Measurements from ENCODE around the gene ENC1. TPM values are rescaled to one million over a fixed set of nuclear protein-coding genes. Genes with fewer than 3 reads are reported as not detected.

Gene ENC1
- polyA plus RNA-seq, 3 donors, result 6.9 to 9.9 (median 9.6) TPM

GRCh38 chr5:74651710-74652109 is 11.2 kb upstream of the ENC1 start:
- Histone ChIP-seq H3K79me2 (ENCODE audit: insufficient read depth, low read length) (no peaks in the 10 kb centered on the region), H4K20me1 (ENCODE audit: insufficient read depth, low read length) (no peaks in the 10 kb centered on the region), H3K9ac (ENCODE audit: insufficient read depth, low read length, poor library complexity, severe bottlenecking) (no peak overlapping the region), H3K27me3 (ENCODE audit: control insufficient read depth in 2 of 2, insufficient read depth in 2 of 2, low read length in 2 of 2) (no peaks in the 10 kb centered on the region), H3K9me3 (replicated peaks in 1 of 2; ENCODE audit: control insufficient read depth in 1 of 2, insufficient read depth in 1 of 2, low read length in 2 of 2) (no peaks in the 10 kb centered on the region), H3K4me2 (replicated peaks; ENCODE audit: extremely low read depth, low read length, poor library complexity, severe bottlenecking) (no peak overlapping the region), H2AFZ (ENCODE audit: insufficient read depth, low read depth, low read length, poor library complexity, severe bottlenecking) (no peak overlapping the region), H3K36me3 (replicated peaks in 1 of 2; ENCODE audit: control insufficient read depth in 1 of 2, insufficient read depth in 2 of 2, low read length in 2 of 2) (no peaks in the 10 kb centered on the region), H3K27ac (ENCODE audit: low read depth in 1 of 2, low read length in 2 of 2) (no peak overlapping the region), H3K4me1 (ENCODE audit: control insufficient read depth in 1 of 2, insufficient read depth in 2 of 2, low read length in 2 of 2) (no peaks in the 10 kb centered on the region), H3K4me3 (replicated peaks in 1 of 3; ENCODE audit: low read depth in 2 of 3, low read length in 3 of 3) (no peak overlapping the region)
- Mint-ChIP-seq H3K27ac (no peak overlapping the region), H3K9me3 (no peaks in the 10 kb centered on the region), H3K36me3 (no peaks in the 10 kb centered on the region), H3K4me1 (peaks cover 3% of the 10 kb centered on the region), H3K4me3 (no peak overlapping the region), H3K27me3 (ENCODE audit: low read depth in 3 of 3) (peaks cover 1 to 5% (median 3%) of the 10 kb centered on the region in 3 donors)
- WGBS (ENCODE audit: insufficient coverage), result 83% methylated on average over 1 of the region's 3 CpGs
- no peak for TF ChIP-seq CTCF (IDR thresholded peaks at IDR 0.05)
- no peak for DNase-seq
- intact Hi-C loops (cut with micrococcal nuclease), result loop anchor here in 1 of 2 donors (10.0 kb wide), 1 partner anchor 257 kb away; no protein-coding TSS in a partner anchor

- H3K9me3 Mint-ChIP-seq, result peaks cover 0 to 6% (median 0%) of the 10 kb centered on the region in 7 donors
- intact Hi-C loops (cut with micrococcal nuclease), result loop anchor here in 1 of 2 donors (1.0 to 10.0 kb wide), 2 partner anchors 375 to 747 kb away; no protein-coding TSS in a partner anchor
Observed at GRCh38 chr5:74649421-74649973, 9.0 kb upstream of the ENC1 start.

More at GRCh38 chr5:74649421-74649973, 9.0 kb upstream of the ENC1 start:
- H3K36me3 ChIP-seq (replicated peaks in 1 of 2; ENCODE audit: control insufficient read depth in 1 of 2, insufficient read depth in 2 of 2, low read length in 2 of 2), result no peaks in the 10 kb centered on the region
- no peak overlapping the region for H3K4me3 Mint-ChIP-seq
- no peaks in the 10 kb centered on the region for H3K27me3 ChIP-seq (ENCODE audit: control insufficient read depth in 2 of 2, insufficient read depth in 2 of 2, low read length in 2 of 2)
- no peak overlapping the region for H3K27ac ChIP-seq (ENCODE audit: low read depth in 1 of 2, low read length in 2 of 2)
- no CpG with 5 or more reads among the region's 1 CpG for WGBS (ENCODE audit: insufficient coverage)
- no peaks in the 10 kb centered on the region for H3K36me3 Mint-ChIP-seq
- H3K27ac Mint-ChIP-seq, result no peak overlapping the region
- H3K9me3 ChIP-seq (replicated peaks in 1 of 2; ENCODE audit: control insufficient read depth in 1 of 2, insufficient read depth in 1 of 2, low read length in 2 of 2), result no peaks in the 10 kb centered on the region
- DNase-seq, result no peak
- no peak overlapping the region for H3K9ac ChIP-seq (ENCODE audit: insufficient read depth, low read length, poor library complexity, severe bottlenecking)
- H3K4me1 Mint-ChIP-seq, result peaks cover 13% of the 10 kb centered on the region
- no peak overlapping the region for H3K4me2 ChIP-seq (replicated peaks; ENCODE audit: extremely low read depth, low read length, poor library complexity, severe bottlenecking)
- H3K79me2 ChIP-seq (ENCODE audit: insufficient read depth, low read length), result no peaks in the 10 kb centered on the region
- H4K20me1 ChIP-seq (ENCODE audit: insufficient read depth, low read length), result no peaks in the 10 kb centered on the region
- H3K27me3 Mint-ChIP-seq (ENCODE audit: low read depth in 3 of 3), result peaks cover 0 to 1% (median 0%) of the 10 kb centered on the region in 3 donors
- no peak overlapping the region for H2AFZ ChIP-seq (ENCODE audit: insufficient read depth, low read depth, low read length, poor library complexity, severe bottlenecking)
- H3K4me1 ChIP-seq (ENCODE audit: control insufficient read depth in 1 of 2, insufficient read depth in 2 of 2, low read length in 2 of 2), result peaks cover 4 to 7% of the 10 kb centered on the region in 2 donors
- no peak for TF ChIP-seq CTCF (IDR thresholded peaks at IDR 0.05)
- no peak overlapping the region for H3K4me3 ChIP-seq (replicated peaks in 1 of 3; ENCODE audit: low read depth in 2 of 3, low read length in 3 of 3)
